GM21825 (cell line): Measurements from ENCODE around the gene ITPR1.
A peak's percentile ranks its signal among the peaks of the same experiment; 100 is the strongest.

Experiments used
- ATAC-seq: cut with Tn5 transposase; IDR thresholded peaks from one replicate; pipeline ENCODE4 v1.9.1; 2021; ENCODE audit warnings: mild to moderate bottlenecking, moderate library complexity; ENCODE audit not compliant: unreplicated experiment

The ITPR1 gene

GRCh38 chr3:4819746-4820145 lies 326.6 kb downstream of the ITPR1 start:
- no peak for ATAC-seq

GRCh38 chr3:4820296-4821121 lies 327.4 kb downstream of the ITPR1 start:
- ATAC-seq = no peak

GRCh38 chr3:4821338-4821737 lies 328.2 kb downstream of the ITPR1 start:
- ATAC-seq = no peak

- ATAC-seq = no peak
These were observed 328.8 kb downstream of the ITPR1 start for GRCh38 chr3:4821975-4822374.

GRCh38 chr3:4822568-4822967 lies 329.4 kb downstream of the ITPR1 start:
- ATAC-seq = no peak

GRCh38 chr3:4823385-4823784 lies 330.2 kb downstream of the ITPR1 start:
- ATAC-seq = no peak

- ATAC-seq = no peak
These were observed 331.1 kb downstream of the ITPR1 start for GRCh38 chr3:4823986-4824925.

GRCh38 chr3:4824926-4825325 lies 331.8 kb downstream of the ITPR1 start:
- no peak for ATAC-seq

- no peak for ATAC-seq
These were observed 332.5 kb downstream of the ITPR1 start for GRCh38 chr3:4825436-4826236.

- ATAC-seq = no peak
These were observed 333.3 kb downstream of the ITPR1 start for GRCh38 chr3:4826237-4827100.

GRCh38 chr3:4827767-4828166 lies 334.6 kb downstream of the ITPR1 start:
- no peak for ATAC-seq

- ATAC-seq = no peak
These were observed 335.3 kb downstream of the ITPR1 start for GRCh38 chr3:4828279-4829030.

GRCh38 chr3:4829031-4829394 lies 335.9 kb downstream of the ITPR1 start:
- ATAC-seq = no peak

- ATAC-seq = no peak
These were observed 337.4 kb downstream of the ITPR1 start for GRCh38 chr3:4830586-4830914.

GRCh38 chr3:4831580-4831950 lies 338.4 kb downstream of the ITPR1 start:
- peak; percentile 21 for ATAC-seq

- no peak for ATAC-seq
These were observed 340.3 kb downstream of the ITPR1 start for GRCh38 chr3:4833471-4833870.

- ATAC-seq = peak; percentile 52
These were observed 341.3 kb downstream of the ITPR1 start for GRCh38 chr3:4834403-4834866.

- ATAC-seq = no peak
These were observed 342.5 kb downstream of the ITPR1 start for GRCh38 chr3:4835616-4836043.

GRCh38 chr3:4836516-4836915 lies 343.4 kb downstream of the ITPR1 start:
- no peak for ATAC-seq
